ENCODE measurements around the gene RNU5D-1. TPM values are rescaled to one million over a fixed set of nuclear protein-coding genes. Genes with fewer than 3 reads are reported as not detected.

The RNU5D-1 gene
- total and polyA plus RNA-seq, 10 of the 15 experiments (the other 5 are each of a cell fraction or from before 2014, with no cell fraction given), result not detected

DNA sequence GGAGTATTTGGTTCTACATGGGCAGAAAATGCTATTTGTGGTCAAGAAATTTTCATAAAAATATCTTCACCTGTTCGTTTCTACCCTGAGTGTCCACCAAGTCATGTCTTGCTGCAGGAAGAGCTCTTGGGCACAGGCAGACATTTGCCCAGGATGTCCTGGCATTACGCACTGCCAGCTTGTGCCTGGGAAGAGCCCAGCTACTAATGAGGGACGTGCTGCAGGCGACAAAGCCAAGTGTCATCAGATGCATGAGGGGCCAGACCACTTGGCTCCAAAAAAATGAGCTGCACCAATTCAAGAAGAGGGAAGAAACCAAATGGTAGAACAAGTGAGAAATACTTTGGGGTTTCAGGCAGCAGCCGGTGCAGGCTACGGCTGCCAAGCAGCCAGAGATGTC is 12.9 kb downstream of the RNU5D-1 start:
- POLR2A ChIA-PET, result interaction anchor here (0.7 to 9.8 kb wide), 7 partner anchors 11 to 293 kb away, joined by 3 to 110 read pairs (median 4); partner anchors contain the start of genes HECTD3 and RNU5D-1
- RAD21 ChIA-PET (ENCODE audit: unreplicated experiment), result interaction anchor here (1.0 to 2.6 kb wide), 6 partner anchors 10 to 773 kb away, joined by 3 to 11 read pairs (median 4); partner anchors contain the start of genes RNU5D-1 and TESK2
- TF ChIP-seq, protein P1, sequence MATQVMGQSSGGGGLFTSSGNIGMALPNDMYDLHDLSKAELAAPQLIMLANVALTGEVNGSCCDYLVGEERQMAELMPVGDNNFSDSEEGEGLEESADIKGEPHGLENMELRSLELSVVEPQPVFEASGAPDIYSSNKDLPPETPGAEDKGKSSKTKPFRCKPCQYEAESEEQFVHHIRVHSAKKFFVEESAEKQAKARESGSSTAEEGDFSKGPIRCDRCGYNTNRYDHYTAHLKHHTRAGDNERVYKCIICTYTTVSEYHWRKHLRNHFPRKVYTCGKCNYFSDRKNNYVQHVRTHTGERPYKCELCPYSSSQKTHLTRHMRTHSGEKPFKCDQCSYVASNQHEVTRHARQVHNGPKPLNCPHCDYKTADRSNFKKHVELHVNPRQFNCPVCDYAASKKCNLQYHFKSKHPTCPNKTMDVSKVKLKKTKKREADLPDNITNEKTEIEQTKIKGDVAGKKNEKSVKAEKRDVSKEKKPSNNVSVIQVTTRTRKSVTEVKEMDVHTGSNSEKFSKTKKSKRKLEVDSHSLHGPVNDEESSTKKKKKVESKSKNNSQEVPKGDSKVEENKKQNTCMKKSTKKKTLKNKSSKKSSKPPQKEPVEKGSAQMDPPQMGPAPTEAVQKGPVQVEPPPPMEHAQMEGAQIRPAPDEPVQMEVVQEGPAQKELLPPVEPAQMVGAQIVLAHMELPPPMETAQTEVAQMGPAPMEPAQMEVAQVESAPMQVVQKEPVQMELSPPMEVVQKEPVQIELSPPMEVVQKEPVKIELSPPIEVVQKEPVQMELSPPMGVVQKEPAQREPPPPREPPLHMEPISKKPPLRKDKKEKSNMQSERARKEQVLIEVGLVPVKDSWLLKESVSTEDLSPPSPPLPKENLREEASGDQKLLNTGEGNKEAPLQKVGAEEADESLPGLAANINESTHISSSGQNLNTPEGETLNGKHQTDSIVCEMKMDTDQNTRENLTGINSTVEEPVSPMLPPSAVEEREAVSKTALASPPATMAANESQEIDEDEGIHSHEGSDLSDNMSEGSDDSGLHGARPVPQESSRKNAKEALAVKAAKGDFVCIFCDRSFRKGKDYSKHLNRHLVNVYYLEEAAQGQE (IDR thresholded peaks at IDR 0.05; ENCODE audit: low read depth, low read length), result no peak
- intact Hi-C loops (cut with micrococcal nuclease; ENCODE audit: unreplicated experiment), result no loop called here
- Histone ChIP-seq H3K27me3 (replicated peaks in 1 of 2; ENCODE audit: control insufficient read depth in 2 of 2, insufficient read depth in 2 of 2, low read length in 1 of 2) (no peaks in the 10 kb centered on the region), H2AFZ (ENCODE audit: control insufficient read depth, low read depth, low read length) (no peak overlapping the region), H3K4me2 (ENCODE audit: control insufficient read depth, insufficient read depth) (peak overlapping the region; percentile 31), H3K4me1 (ENCODE audit: control insufficient read depth, insufficient read depth, low read length) (peaks cover 57% of the 10 kb centered on the region), H3K4me3 (no peak overlapping the region), H3K9ac (ENCODE audit: control insufficient read depth, insufficient read depth, low read length) (no peak overlapping the region), H3K36me3 (ENCODE audit: control insufficient read depth in 2 of 2, insufficient read depth in 2 of 2, low read length in 1 of 2) (no peaks in the 10 kb centered on the region), H3K9me3 (replicated peaks; ENCODE audit: control insufficient read depth, insufficient read depth, low read length) (no peaks in the 10 kb centered on the region), H3K27ac (ENCODE audit: control insufficient read depth, insufficient read depth) (0 out of 2 replicates have a peak overlapping the region, but pooled peaks have one; percentile 37), H4K20me1 (ENCODE audit: control insufficient read depth, insufficient read depth) (no peaks in the 10 kb centered on the region), H3K79me2 (ENCODE audit: control insufficient read depth, insufficient read depth, low read length) (no peaks in the 10 kb centered on the region)
- CTCF ChIA-PET, result interaction anchor here (0.6 to 12.6 kb wide), 11 partner anchors 10 to 581 kb away, joined by 3 to 175 read pairs (median 5); partner anchors contain the start of genes BEST4 and RNU5D-1
- SMC1A ChIA-PET (ENCODE audit: uncharacterized antibody, unreplicated experiment), result interaction anchor here (0.8 to 9.8 kb wide), 9 partner anchors 11 to 584 kb away, joined by 3 to 73 read pairs (median 5); partner anchors contain the start of genes PLK3, RNU5D-1 and UROD
- no TSS peak for BruUV-seq (replicated peaks)
- DNase-seq (ENCODE audit: low read depth, low spot score), result no peak
- no peak for ATAC-seq
- in situ Hi-C loops (cut with MboI), result loop anchor here (5.0 kb wide), 1 partner anchor 584 kb away; no protein-coding TSS in a partner anchor
- 56% methylated on average over 6 of the region's 6 CpGs for WGBS (ENCODE audit: insufficient coverage, insufficient replicate concordance, low lambda C conversion rate, missing lambda C conversion rate)
- FAIRE-seq, result no peak
